NCI-H187 (cell line): ENCODE results near the gene KIF6.

Experiments used
- DNase-seq, 2 experiments: peaks; one replicate each; lab custom pipeline; 2025; lab: John Stamatoyannopoulos, UW

KIF6 gene

GRCh38 chr6:39664173-39664572 lies 61.0 kb downstream of the KIF6 start:
- no peak for DNase-seq

GRCh38 chr6:39657355-39658135 lies 67.7 kb downstream of the KIF6 start:
- no peak for DNase-seq

GRCh38 chr6:39654121-39654520 lies 71.1 kb downstream of the KIF6 start:
- DNase-seq, result no peak

GRCh38 chr6:39653612-39654011 lies 71.6 kb downstream of the KIF6 start:
- DNase-seq, result no peak

GRCh38 chr6:39649996-39650395 lies 75.2 kb downstream of the KIF6 start:
- DNase-seq, result no peak

GRCh38 chr6:39646751-39647420 lies 78.3 kb downstream of the KIF6 start:
- no peak for DNase-seq

GRCh38 chr6:39642270-39642669 lies 82.9 kb downstream of the KIF6 start:
- no peak for DNase-seq

GRCh38 chr6:39638126-39638822 lies 86.9 kb downstream of the KIF6 start:
- DNase-seq, result no peak

GRCh38 chr6:39634646-39635341 lies 90.4 kb downstream of the KIF6 start:
- no peak for DNase-seq

GRCh38 chr6:39625209-39625608 lies 100.0 kb downstream of the KIF6 start:
- DNase-seq, result no peak

- no peak for DNase-seq
These were observed 101.5 kb downstream of the KIF6 start for GRCh38 chr6:39623750-39624149.

- DNase-seq, result no peak
These were observed 107.7 kb downstream of the KIF6 start for GRCh38 chr6:39617520-39617919.

- DNase-seq, result no peak
These were observed 108.2 kb downstream of the KIF6 start for GRCh38 chr6:39617026-39617425.

- DNase-seq, result no peak
These were observed 109.6 kb downstream of the KIF6 start for GRCh38 chr6:39615622-39616021.

GRCh38 chr6:39614393-39614950 lies 110.7 kb downstream of the KIF6 start:
- DNase-seq, result no peak

- no peak for DNase-seq
These were observed 115.0 kb downstream of the KIF6 start for GRCh38 chr6:39610221-39610620.

GRCh38 chr6:39608652-39609345 lies 116.4 kb downstream of the KIF6 start:
- no peak for DNase-seq

GRCh38 chr6:39602601-39603519 lies 122.3 kb downstream of the KIF6 start:
- DNase-seq, result no peak

- DNase-seq, result no peak
These were observed 125.2 kb downstream of the KIF6 start for GRCh38 chr6:39599973-39600372.

GRCh38 chr6:39599341-39599740 lies 125.9 kb downstream of the KIF6 start:
- no peak for DNase-seq
